ENCODE data around the gene TNS3. TPM values are rescaled to one million over a fixed set of nuclear protein-coding genes. Genes with fewer than 3 reads are reported as not detected.

Gene TNS3
- total RNA-seq, 1 donor from 2014 or later: 89.8 TPM

GRCh38 chr7:47282790-47283496 lies 299.0 kb downstream of the TNS3 start:
- no peak overlapping the region for H3K27ac ChIP-seq
- intact Hi-C loops (cut with DNase I): no loop called here

GRCh38 chr7:47281966-47282643 lies 299.8 kb downstream of the TNS3 start:
- H3K9me3 ChIP-seq: no peaks in the 10 kb centered on the region
- H3K27me3 ChIP-seq: no peaks in the 10 kb centered on the region
- H3K27ac ChIP-seq: no peak overlapping the region
- no peaks in the 10 kb centered on the region for H3K4me1 ChIP-seq
- intact Hi-C loops (cut with DNase I): no loop called here
- no peak for DNase-seq (ENCODE audit: low spot score in 2 of 2)
- no peak overlapping the region for H3K4me3 ChIP-seq
- TF ChIP-seq, protein P1, sequence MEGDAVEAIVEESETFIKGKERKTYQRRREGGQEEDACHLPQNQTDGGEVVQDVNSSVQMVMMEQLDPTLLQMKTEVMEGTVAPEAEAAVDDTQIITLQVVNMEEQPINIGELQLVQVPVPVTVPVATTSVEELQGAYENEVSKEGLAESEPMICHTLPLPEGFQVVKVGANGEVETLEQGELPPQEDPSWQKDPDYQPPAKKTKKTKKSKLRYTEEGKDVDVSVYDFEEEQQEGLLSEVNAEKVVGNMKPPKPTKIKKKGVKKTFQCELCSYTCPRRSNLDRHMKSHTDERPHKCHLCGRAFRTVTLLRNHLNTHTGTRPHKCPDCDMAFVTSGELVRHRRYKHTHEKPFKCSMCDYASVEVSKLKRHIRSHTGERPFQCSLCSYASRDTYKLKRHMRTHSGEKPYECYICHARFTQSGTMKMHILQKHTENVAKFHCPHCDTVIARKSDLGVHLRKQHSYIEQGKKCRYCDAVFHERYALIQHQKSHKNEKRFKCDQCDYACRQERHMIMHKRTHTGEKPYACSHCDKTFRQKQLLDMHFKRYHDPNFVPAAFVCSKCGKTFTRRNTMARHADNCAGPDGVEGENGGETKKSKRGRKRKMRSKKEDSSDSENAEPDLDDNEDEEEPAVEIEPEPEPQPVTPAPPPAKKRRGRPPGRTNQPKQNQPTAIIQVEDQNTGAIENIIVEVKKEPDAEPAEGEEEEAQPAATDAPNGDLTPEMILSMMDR (IDR thresholded peaks at IDR 0.05): no peak
- peaks cover 49 to 95% of the 10 kb centered on the region in 2 donors for H3K36me3 ChIP-seq

More at GRCh38 chr7:47282790-47283496, 299.0 kb downstream of the TNS3 start:
- H3K4me1 ChIP-seq: no peaks in the 10 kb centered on the region
- H3K27me3 ChIP-seq: no peaks in the 10 kb centered on the region
- no peak for DNase-seq (ENCODE audit: low spot score in 2 of 2)
- TF ChIP-seq, protein P1 (IDR thresholded peaks at IDR 0.05): no peak
- no peaks in the 10 kb centered on the region for H3K9me3 ChIP-seq
- no peak overlapping the region for H3K4me3 ChIP-seq
- H3K36me3 ChIP-seq: peaks cover 45 to 95% of the 10 kb centered on the region in 2 donors

GRCh38 chr7:47281161-47281560 lies 300.8 kb downstream of the TNS3 start:
- H3K36me3 ChIP-seq: peaks cover 55 to 98% of the 10 kb centered on the region in 2 donors
- H3K27me3 ChIP-seq: no peaks in the 10 kb centered on the region
- TF ChIP-seq, protein P1 (IDR thresholded peaks at IDR 0.05): no peak
- no peak for DNase-seq (ENCODE audit: low spot score in 2 of 2)
- H3K4me3 ChIP-seq: no peak overlapping the region
- intact Hi-C loops (cut with DNase I): no loop called here
- H3K4me1 ChIP-seq: no peaks in the 10 kb centered on the region
- H3K27ac ChIP-seq: no peak overlapping the region
- H3K9me3 ChIP-seq: no peaks in the 10 kb centered on the region

- Histone ChIP-seq H3K36me3 (peaks cover 58 to 98% of the 10 kb centered on the region in 2 donors), H3K9me3 (no peaks in the 10 kb centered on the region), H3K27ac (no peak overlapping the region), H3K4me1 (no peaks in the 10 kb centered on the region), H3K4me3 (no peak overlapping the region), H3K27me3 (no peaks in the 10 kb centered on the region)
- TF ChIP-seq, protein P1 (IDR thresholded peaks at IDR 0.05): no peak
- DNase-seq (ENCODE audit: low spot score in 2 of 2): no peak
- intact Hi-C loops (cut with DNase I): no loop called here
These were observed 301.8 kb downstream of the TNS3 start for GRCh38 chr7:47280114-47280513.

GRCh38 chr7:47278043-47278442 lies 303.9 kb downstream of the TNS3 start:
- DNase-seq (ENCODE audit: low spot score in 2 of 2): no peak
- H3K36me3 ChIP-seq: peaks cover 39 to 79% of the 10 kb centered on the region in 2 donors
- no peaks in the 10 kb centered on the region for H3K27me3 ChIP-seq
- TF ChIP-seq, protein P1 (IDR thresholded peaks at IDR 0.05): no peak
- intact Hi-C loops (cut with DNase I): no loop called here
- H3K4me1 ChIP-seq: no peaks in the 10 kb centered on the region
- H3K9me3 ChIP-seq: no peaks in the 10 kb centered on the region
- no peak overlapping the region for H3K27ac ChIP-seq
- H3K4me3 ChIP-seq: no peak overlapping the region

Measured in ascending aorta (tissue), 2 donors.